ENCODE results near the gene CYTH1.

CYTH1 gene

GRCh38 chr17:78645421-78646295 lies 136.4 kb downstream of the CYTH1 start:
- DNase-seq: no peak

DNA sequence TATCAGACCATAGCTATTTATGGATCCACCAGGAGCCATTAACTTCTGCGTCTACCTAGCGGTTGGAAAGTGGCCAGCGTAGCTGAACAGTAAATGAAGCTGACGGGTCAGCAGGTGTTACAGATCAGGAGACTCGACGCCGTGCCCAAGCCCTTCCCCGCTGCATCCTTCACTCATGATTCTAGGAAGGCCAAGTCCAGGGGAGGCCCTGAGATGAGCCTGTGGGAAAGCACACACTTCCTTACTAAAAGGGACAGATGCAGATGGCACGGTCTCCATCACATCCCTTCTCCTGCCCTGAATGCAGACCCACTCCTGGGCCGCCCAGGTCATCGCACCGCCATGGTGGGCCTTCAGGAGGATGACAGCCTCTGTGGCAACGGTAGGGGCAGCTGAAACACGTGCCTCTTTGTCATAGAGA lies 137.1 kb downstream of the CYTH1 start:
- DNase-seq: no peak

DNA sequence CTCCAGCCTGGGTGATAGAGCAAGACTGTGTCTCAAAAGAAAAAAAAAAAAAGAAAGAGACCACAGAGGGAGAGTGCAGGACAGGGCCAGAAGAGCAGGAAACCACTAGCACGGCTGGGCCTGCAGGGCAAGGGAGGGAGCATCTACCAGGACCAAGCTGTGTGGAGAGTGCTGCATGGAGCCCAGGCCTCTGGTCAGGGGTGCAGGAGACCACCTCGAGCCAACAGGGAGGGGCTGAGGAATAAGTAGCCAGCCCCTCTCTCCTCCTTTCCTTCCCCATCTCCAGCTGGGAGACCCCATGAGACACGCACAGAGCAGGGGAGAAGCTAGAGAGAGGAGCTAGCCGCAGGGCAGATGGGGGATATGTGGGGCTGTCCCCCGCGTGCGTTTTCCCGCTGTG lies 137.8 kb downstream of the CYTH1 start:
- DNase-seq: no peak

GRCh38 chr17:78643326-78643725 lies 138.7 kb downstream of the CYTH1 start:
- no peak for DNase-seq

DNA sequence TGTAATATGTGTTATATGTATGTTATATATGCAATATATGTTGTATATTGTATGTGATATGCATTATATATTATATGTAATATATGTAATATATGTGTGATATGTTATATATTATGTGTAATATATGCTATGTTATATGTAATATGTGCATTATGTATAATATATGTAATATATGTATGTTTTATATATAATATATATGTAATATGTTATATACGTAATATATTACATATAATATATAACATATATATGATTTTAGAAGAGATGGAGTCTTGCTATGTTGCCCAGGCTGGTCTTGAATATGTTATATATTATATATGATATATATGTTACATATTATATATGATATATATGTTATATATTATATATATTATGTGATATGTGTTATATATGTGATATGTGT lies 139.4 kb downstream of the CYTH1 start:
- DNase-seq: no peak

DNA sequence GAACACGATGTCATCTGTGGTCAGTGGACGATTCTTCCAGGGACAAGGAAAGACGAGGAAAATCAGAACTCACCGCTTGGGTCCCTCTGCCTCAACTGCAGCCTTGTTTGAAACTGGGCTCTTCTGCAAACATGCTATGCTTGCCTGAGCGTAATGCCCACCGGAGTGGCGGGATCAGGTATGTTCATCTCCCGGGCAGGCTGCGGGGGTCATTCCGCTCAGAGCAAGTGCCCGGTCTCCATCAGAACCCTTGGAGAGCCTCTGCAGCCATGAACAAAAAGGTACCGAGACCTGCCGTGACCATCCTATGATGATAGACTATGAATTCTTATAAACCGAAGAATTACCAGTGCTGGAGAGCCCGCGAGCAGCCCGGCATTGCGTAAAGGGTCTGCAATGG lies 140.4 kb downstream of the CYTH1 start:
- no peak for DNase-seq

DNA sequence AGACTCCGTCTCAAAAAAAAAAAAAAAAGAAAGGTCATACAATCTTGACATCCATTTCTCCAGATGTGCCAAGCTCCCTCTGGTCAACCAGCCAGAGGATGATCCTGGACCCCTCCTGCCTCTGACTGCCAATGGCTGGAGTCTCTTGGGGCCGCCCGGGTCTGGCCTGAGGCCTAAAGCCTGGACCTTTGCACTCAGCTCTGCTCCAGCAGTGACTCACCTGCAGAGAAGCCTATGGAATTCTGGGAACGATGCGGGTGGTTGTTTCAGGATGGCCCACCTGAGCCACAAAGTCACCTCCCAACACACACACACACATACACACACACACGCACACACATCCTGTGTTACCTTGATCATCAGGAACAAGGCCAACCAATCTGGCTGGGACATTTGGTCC lies 140.8 kb downstream of the CYTH1 start:
- DNase-seq: no peak

DNA sequence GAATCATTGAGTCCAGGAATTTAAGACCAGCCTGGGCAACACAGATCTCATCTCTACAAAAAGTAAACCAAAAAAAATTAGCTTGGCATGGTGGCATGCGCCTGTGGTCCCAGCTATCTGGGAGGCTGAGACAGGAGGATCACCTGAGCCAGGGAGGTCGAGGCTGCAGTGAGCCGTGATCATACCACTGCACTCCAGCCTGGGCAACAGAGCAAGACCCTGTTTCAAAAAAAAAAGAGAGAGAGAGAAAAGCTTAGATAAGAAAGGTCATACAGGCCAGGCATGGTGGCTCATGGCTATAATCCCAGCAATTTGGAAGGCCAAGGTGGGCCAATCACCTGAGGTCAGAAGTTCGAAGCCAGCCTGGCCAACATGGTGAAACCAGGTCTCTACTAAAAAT lies 141.4 kb downstream of the CYTH1 start:
- no peak for DNase-seq

GRCh38 chr17:78637643-78638420 lies 144.2 kb downstream of the CYTH1 start:
- no peak for DNase-seq

DNA sequence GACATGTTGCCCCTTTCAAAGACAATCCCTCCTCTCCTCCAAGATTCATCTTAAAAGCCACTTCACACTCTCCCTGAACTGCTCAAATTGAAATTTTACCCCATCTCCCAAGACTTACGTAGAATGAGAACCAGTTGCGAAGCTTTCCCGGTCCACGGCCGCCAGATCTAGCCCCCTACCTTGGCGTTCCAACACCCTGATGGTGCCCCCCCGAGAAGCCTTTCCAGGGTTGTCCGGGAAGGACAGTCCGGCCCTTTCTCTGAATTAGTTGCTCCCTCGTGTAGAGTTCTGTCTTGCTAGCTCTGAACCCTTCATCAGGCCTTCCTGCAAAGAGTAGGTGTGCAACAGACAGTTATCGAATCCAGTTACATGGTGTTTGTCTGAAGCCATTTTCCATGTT lies 144.9 kb downstream of the CYTH1 start:
- DNase-seq: no peak

DNA sequence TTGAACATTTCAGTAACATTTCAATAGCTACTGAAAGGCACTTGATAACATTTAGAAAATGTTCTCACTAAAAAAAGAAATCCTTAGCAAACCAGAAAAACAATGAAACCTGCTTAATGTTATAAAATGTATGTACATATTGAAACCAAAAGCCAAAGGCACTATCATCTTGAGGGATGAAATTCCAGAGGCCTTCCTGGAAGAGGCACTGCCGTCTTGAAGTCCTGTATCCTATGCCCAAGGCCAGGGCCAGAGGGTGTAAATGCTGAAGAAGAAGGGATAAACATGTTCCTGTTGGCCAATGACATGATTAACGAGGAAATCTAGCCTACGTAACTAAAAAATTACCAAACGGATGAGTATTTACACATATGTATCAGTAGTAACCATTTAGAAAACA lies 147.9 kb downstream of the CYTH1 start:
- DNase-seq: no peak

- no peak for DNase-seq
These were observed 152.6 kb downstream of the CYTH1 start for GRCh38 chr17:78629436-78629995.

- DNase-seq: no peak
These were observed 153.3 kb downstream of the CYTH1 start for GRCh38 chr17:78628547-78629435.

GRCh38 chr17:78624324-78625151 lies 157.5 kb downstream of the CYTH1 start:
- no peak for DNase-seq

Data from fibroblast of skin of scalp (primary cell).